HG02759 (cell line): Measurements from ENCODE around the gene KRT1.

Source experiments
- ATAC-seq: cut with Tn5 transposase; IDR thresholded peaks from one replicate; pipeline ENCODE4 v1.9.1; 2021; ENCODE audit warnings: mild to moderate bottlenecking, moderate library complexity; ENCODE audit not compliant: unreplicated experiment

KRT1 gene

DNA sequence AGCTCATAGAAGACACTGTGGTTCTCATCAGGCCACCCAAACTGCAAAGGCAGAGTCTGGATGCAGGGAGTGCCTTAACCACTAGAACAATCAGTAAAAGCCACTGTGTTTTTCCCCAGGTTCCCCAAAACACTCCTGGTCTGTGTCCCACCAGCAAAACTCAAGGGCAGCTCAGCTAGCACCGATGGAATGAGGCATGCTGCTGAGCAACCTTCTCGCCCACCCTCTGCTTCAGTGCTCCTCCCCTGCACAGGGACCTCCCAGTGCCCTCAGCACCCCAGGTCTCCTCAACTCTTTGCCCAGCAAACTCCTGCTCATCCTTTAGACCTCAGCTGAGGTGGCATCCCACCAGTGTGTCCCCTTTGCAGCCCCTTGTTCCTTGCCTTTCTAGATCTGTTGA lies 19.2 kb upstream of the KRT1 start:
- no peak for ATAC-seq

DNA sequence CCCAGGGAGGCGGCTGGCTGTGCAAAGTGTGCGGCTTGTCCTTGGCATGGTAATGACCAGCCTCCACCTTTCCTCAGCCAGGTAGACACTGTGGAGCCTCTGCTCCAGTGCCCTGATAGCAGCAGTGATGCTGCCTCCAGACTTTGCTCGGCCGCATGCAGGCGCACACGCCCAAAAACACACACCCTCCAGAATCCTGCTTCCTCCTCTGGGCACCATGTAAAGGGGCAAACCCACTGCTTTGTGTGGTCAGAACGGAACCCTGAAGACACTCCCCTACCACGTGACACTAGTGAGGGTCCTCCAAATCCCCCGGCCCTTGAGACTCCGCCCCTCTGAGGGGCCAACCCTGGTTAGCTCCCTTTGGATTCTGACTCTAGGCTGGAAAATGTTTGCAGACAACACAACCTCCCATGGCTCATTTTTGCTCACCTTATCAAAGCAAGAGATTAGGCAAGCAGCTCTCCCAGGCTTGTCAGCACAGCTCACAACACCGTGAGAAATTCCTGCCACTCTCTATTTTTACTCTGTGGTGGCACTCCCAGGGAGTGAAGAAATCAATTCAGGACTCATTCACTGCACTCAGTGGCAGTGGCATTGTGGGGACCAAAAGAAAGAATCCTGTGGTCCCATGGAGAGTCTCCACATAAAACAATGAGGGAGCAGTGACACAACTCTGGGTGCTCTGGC lies 18.6 kb upstream of the KRT1 start:
- ATAC-seq = no peak

DNA sequence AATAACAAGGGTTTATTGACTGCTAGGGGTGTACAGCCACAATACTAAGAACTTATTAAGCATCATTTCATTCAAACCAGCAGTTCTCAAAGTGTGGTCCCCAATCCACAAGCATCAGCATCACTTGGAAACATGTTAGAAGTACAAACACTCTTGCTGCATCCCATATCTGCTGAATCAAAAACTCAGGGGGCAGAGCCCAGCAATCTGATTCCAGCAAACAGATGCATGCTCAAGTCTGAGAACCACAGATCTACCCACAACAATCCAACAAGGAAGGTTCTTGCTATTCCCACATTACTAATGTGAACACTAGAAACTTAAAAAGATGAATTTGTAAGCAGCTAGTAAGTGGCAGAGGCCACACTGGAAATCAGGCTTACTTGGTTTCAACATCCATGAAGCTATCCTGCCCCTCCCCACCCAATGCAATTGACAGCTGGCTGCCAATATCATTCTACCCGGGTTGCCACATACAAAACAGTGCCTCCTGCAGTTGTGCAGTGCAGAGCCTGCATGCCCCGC lies 16.9 kb upstream of the KRT1 start:
- no peak for ATAC-seq

DNA sequence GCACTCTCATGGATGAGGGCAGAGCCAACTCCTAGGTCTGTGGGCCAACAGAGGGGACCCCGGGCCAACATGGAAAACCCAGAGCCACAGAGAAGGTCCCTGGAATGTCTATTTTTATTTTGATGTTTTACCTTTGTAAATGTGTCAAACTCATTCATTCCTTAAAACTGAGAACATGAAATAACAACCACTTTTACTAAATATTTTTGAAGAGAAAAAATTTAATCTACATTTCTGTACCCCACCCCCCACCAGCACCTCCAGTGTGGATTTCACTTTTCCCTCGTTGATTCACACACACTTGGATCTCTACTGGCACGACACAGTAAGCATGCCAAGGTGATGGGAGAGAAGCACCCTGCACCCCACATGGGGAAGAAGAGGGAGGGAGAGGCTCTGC lies 16.4 kb upstream of the KRT1 start:
- ATAC-seq = no peak

DNA sequence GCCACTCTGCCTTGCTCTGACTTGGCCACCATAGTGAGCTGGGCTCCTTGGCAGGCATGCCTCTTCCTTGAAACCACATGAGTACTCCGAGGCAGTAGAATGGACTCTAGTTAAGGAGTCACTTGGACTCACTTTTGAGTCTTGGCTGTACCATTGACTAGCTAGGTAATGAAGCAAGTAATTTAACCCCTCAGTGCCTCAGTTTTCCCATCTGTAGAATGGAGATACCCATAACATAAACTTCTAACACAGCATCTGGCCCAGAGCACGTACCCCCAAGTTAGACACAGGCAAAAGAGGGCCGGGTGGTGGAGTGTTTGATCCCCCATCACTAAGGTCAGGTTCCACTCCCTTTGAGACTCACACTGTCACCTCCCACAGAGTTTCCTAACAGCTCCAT lies 14.8 kb upstream of the KRT1 start:
- no peak for ATAC-seq

DNA sequence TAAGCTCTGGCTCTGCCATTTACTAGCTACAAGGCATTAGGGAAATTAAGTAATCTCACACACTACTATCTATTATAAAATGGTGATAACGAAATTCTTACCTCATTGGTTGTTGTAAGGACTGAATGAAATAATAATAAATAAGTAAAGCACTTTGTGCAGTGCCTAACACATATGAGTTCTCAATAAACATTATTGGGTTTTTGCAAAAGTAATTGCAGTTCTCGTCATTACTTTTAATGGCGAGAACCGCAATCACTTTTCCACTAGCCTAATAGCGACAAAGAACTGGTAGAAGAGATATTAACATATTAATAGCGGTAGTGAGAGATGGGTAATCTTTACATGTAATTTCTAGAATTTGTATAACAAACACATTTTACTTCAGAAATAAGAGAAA lies 13.9 kb upstream of the KRT1 start:
- no peak for ATAC-seq

DNA sequence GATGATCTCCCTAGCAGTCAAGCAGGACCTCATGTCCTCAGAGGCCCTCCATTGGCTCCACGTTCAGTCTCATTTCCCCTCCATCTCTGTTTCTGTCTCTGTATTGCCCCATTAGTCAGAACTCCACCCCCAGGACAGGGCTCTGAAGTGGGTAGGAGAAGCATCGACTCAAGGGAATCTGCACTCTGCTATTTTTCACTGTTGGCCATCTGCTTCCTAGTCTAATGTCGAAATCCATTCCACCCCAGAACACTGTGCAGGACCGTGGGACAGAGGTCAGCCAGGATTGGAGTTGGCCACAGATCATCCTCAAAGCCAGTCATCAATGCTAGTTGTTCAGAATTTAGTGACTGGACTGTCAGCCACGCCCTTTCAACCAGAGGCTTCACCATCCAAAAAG lies 13.1 kb upstream of the KRT1 start:
- no peak for ATAC-seq

DNA sequence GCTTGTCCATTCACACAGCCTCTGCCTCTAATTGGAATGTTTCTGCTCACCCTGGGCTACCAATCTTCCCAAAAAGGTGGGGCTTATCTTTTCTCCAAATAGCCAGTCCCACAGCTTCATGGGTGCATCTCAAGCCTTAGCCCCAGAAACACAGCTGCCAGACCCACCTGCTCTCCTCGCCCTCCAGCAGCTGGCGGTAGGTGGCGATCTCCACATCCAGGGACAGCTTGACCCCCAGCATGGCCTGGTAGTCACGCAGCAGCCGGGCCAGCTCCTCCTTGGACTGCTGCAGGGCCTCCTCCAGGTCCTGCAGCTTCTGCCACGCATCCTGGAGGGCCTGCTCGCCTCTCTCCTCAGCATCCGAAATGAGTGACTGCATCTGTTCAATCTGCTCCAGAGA lies 12.0 kb upstream of the KRT1 start:
- no peak for ATAC-seq

GRCh38 chr12:52691841-52692150 lies 11.6 kb upstream of the KRT1 start:
- no peak for ATAC-seq

DNA sequence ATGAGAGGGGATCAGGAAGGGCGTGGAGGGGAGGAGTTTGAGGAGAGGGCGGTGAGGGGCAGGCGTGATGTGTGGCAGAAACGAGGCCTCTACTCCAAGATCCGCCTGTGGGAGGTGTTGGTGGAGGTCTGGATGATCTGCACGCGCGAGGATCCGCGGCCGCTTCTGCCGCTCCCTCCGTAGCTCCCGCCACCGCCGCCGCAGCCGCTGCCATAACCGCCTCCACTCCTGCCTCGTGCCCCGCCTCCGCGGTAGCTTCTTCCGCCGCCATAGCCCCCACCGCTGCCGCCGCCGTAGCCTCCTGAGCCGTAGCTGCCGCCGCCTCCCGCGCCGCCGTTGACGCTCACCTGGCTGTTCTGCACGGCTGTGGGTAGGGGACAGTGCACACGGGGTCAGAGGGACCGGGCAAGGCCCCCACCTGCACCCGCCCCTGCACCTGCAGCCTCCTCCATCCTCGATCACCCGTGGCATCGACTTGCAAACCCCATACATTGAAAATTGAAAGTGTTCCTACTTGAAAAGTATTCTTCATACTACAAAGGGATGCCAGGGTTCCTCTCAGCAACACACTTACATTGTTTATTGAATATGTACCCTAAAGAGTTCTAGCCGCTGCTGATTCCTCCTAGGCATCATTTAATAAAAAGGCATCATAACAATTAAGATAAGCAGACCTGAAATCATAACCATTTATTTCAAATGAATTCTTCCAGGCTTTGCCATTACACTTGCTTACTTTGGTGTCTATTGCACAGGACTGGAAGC lies 11.1 kb upstream of the KRT1 start:
- no peak for ATAC-seq

- no peak for ATAC-seq
These were observed 10.3 kb upstream of the KRT1 start for GRCh38 chr12:52690351-52691075.

GRCh38 chr12:52689936-52690335 lies 9.7 kb upstream of the KRT1 start:
- no peak for ATAC-seq

DNA sequence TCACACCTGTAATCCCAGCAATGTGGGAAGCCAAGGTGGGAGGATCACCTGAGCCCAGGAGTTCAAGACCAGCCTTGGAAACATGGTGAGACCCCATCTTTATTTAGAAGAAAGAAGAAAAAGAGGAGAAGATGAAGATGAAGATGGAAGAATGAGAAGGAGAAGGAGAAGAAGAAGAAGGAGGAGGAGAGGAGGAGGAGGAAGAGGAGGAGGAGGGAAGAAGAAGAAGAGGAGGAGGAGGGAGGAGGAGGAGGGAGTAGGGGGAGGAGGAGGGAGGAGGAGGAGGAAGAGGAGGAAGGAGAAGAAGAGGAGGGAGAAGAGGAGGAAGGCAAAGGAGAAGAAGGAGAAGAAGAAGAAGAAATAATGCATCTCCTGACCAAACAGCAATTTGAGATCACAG lies 9.0 kb upstream of the KRT1 start:
- no peak for ATAC-seq

- no peak for ATAC-seq
These were observed 8.3 kb upstream of the KRT1 start for GRCh38 chr12:52688481-52688880.

DNA sequence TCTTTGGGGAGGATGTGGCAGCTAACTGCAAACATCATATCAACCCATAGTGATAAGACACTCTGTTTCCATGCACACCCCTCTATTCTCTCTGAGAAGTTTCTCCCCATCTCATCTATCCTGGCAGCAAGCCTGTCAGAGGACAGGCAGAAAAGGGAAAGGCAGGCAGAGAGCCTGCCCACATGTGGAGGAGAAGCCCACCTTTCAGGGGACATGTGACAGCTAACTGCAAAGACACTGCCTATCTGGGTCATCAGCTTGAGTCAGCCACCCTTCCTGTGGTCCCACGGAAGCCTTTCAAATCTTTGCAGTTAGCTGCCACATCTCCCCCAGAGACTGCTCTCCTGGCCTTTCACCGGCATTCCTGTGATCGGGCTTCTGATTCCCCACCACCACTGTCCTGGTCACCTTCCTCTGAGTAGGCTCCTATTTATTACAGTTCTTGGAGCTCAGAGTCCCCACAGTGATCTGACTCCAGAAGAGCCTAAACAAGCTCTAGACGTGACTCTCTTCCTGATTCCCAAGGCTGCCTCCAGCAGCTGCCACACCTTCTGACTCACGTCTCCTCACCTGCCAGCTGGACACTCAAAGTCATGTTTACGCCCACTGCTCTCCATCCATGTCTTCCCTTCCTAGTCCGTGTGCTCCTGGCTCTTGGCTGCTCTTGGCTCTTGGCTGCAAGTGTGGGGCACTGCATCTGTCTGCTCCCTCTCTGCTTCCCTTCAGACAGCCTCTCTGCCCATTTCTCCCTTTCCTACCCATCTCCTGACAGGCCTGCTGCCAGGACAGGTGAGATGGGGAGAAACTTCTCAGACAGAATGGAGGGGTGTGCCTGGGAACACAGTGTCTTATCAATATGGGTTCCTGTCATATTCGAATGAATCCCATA lies 7.5 kb upstream of the KRT1 start:
- no peak for ATAC-seq

GRCh38 chr12:52686756-52687487 lies 6.7 kb upstream of the KRT1 start:
- no peak for ATAC-seq

- ATAC-seq = no peak
These were observed 5.9 kb upstream of the KRT1 start for GRCh38 chr12:52686063-52686462.

DNA sequence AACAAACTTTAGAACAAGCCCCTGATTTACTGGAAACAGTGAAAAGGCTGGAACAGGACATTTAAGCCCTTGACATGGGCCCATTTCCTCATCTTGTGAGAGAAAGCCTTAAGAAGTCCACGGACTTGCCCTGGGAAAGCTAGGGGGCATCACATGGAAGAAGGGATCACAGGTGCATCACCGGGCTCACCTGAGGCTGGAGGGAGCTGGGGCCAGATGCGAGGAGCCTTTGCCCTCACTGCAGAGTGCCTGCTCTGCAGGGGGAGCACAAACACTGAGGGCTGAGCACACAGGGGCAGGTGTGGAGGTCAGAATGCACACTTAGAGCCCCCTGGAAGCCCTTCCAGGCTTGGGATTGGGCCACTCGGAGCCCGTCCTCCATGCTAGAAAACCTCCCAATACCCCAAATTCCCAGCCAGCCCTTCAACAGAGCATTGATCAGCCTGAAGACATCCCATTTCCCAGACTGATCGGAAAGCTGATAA lies 5.2 kb upstream of the KRT1 start:
- no peak for ATAC-seq

GRCh38 chr12:52684431-52684830 lies 4.2 kb upstream of the KRT1 start:
- no peak for ATAC-seq
